RWPE2 (cell line): ENCODE results near the gene GMEB2.
A peak's percentile ranks its signal among the peaks of the same experiment; 100 is the strongest.

ENCODE experiments used
- ATAC-seq: fragments of 200-7000 bp; cut with Tn5 transposase; 3 replicates; pipeline ENCODE4 v1.9.1; 2021; ENCODE audit warnings: low read depth
- DNase-seq: peaks from one replicate; pipeline ENCODE4 v3.0.0-alpha.2; 2020; ENCODE audit warnings: low spot score
- H3K27ac ChIP-seq: fragments of 450-650 bp; 2 replicates; pipeline ENCODE4 v1.5.1; 2017; ENCODE audit warnings: mild to moderate bottlenecking; ENCODE audit not compliant: poor library complexity, severe bottlenecking
- H3K27me3 ChIP-seq: fragments of 250-450 bp; sonication (Bioruptor Pico); 2 replicates; pipeline ENCODE4 v1.5.1; 2021; ENCODE audit warnings: mild to moderate bottlenecking, moderate library complexity; ENCODE audit not compliant: insufficient read depth, poor library complexity, severe bottlenecking
- H3K36me3 ChIP-seq: fragments of 250-450 bp; sonication (Bioruptor Pico); 2 replicates; pipeline ENCODE4 v1.5.1; 2020; ENCODE audit warnings: low read depth, mild to moderate bottlenecking, moderate library complexity
- H3K4me1 ChIP-seq: fragments of 250-450 bp; sonication (Bioruptor Pico); 2 replicates; pipeline ENCODE4 v1.5.1; 2021; ENCODE audit warnings: mild to moderate bottlenecking, moderate library complexity; ENCODE audit not compliant: insufficient read depth, poor library complexity, severe bottlenecking
- H3K4me3 ChIP-seq: fragments of 250-450 bp; sonication (Bioruptor Pico); 2 replicates; pipeline ENCODE4 v1.5.1; 2021; ENCODE audit warnings: mild to moderate bottlenecking, moderate library complexity; ENCODE audit not compliant: severe bottlenecking
- H3K9me3 ChIP-seq: fragments of 250-450 bp; sonication (Bioruptor Pico); 2 replicates; pipeline ENCODE4 v1.5.1; 2021; ENCODE audit warnings: mild to moderate bottlenecking, moderate library complexity; ENCODE audit not compliant: severe bottlenecking
- TF ChIP-seq, protein P1 (sequence below): fragments of 450-650 bp; IDR thresholded peaks from one replicate; pipeline ENCODE4 v1.5.1; 2017; ENCODE audit warnings: mild to moderate bottlenecking, moderate library complexity; ENCODE audit not compliant: poor library complexity, severe bottlenecking

GMEB2 gene

GRCh38 chr20:63546956-63547724 lies 79.8 kb downstream of the GMEB2 start:
- DNase-seq, result peak; percentile 88
- TF ChIP-seq, protein P1, sequence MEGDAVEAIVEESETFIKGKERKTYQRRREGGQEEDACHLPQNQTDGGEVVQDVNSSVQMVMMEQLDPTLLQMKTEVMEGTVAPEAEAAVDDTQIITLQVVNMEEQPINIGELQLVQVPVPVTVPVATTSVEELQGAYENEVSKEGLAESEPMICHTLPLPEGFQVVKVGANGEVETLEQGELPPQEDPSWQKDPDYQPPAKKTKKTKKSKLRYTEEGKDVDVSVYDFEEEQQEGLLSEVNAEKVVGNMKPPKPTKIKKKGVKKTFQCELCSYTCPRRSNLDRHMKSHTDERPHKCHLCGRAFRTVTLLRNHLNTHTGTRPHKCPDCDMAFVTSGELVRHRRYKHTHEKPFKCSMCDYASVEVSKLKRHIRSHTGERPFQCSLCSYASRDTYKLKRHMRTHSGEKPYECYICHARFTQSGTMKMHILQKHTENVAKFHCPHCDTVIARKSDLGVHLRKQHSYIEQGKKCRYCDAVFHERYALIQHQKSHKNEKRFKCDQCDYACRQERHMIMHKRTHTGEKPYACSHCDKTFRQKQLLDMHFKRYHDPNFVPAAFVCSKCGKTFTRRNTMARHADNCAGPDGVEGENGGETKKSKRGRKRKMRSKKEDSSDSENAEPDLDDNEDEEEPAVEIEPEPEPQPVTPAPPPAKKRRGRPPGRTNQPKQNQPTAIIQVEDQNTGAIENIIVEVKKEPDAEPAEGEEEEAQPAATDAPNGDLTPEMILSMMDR, result no peak
- no peak overlapping the region for H3K27ac ChIP-seq
- H3K4me3 ChIP-seq, result no peak overlapping the region
- no peaks in the 10 kb centered on the region for H3K27me3 ChIP-seq
- peaks cover 19% of the 10 kb centered on the region for H3K4me1 ChIP-seq
- no peaks in the 10 kb centered on the region for H3K9me3 ChIP-seq
- H3K36me3 ChIP-seq, result no peaks in the 10 kb centered on the region
- ATAC-seq, result no peak

- Histone ChIP-seq H3K4me1 (peaks cover 19% of the 10 kb centered on the region), H3K27ac (peak overlapping the region; percentile 65), H3K9me3 (no peaks in the 10 kb centered on the region), H3K36me3 (no peaks in the 10 kb centered on the region), H3K4me3 (no peak overlapping the region), H3K27me3 (no peaks in the 10 kb centered on the region)
- no peak for ATAC-seq
- TF ChIP-seq, protein P1, result no peak
- DNase-seq, result peak; percentile 86
Measured at GRCh38 chr20:63546256-63546955, 80.5 kb downstream of the GMEB2 start.

DNA sequence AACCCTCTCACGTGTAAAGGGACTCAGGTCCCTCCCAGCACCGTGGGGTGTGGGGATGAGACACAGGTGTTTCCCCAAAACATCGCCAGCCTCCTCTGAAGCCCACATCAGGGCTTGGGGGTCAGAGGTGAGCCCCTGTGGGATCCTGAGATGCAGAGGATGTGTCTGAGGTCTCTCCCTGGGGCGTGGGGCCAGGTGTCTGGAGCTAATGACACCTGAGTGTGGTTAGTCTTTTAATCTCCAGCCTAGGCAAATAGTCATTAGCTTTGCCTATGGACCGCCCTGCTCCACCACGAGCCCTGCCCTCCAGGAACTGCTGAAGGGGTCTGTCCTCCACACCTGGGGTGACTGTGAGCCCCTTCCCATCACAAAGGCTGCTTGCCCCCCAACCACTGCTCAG lies 81.1 kb downstream of the GMEB2 start:
- Histone ChIP-seq H3K27ac (peak overlapping the region; percentile 65), H3K36me3 (no peaks in the 10 kb centered on the region), H3K9me3 (no peaks in the 10 kb centered on the region), H3K4me3 (no peak overlapping the region), H3K27me3 (no peaks in the 10 kb centered on the region), H3K4me1 (peaks cover 19% of the 10 kb centered on the region)
- no peak for ATAC-seq
- peak; percentile 84 for DNase-seq
- TF ChIP-seq, protein P1, result no peak

GRCh38 chr20:63544958-63545516 lies 81.9 kb downstream of the GMEB2 start:
- ATAC-seq (peak; percentile 91), DNase-seq (no peak)
- H3K27me3 ChIP-seq, result no peaks in the 10 kb centered on the region
- H3K9me3 ChIP-seq, result no peaks in the 10 kb centered on the region
- peak overlapping the region; percentile 65 for H3K27ac ChIP-seq
- TF ChIP-seq, protein P1, result no peak
- H3K4me3 ChIP-seq, result no peak overlapping the region
- H3K36me3 ChIP-seq, result no peaks in the 10 kb centered on the region
- peaks cover 19% of the 10 kb centered on the region for H3K4me1 ChIP-seq
